ENCODE results near the gene GALNT17. TPM values are rescaled to one million over a fixed set of nuclear protein-coding genes. Genes with fewer than 3 reads are reported as not detected.
"Not testable (repeated sequence)": the region's sequence is repeated elsewhere in the genome, so short reads cannot be mapped to it uniquely, and the experiment has no call there.

Gene GALNT17
- total RNA-seq, 4 donors from 2014 or later, result 0.63 to 7.5 (median 3.1) TPM

DNA sequence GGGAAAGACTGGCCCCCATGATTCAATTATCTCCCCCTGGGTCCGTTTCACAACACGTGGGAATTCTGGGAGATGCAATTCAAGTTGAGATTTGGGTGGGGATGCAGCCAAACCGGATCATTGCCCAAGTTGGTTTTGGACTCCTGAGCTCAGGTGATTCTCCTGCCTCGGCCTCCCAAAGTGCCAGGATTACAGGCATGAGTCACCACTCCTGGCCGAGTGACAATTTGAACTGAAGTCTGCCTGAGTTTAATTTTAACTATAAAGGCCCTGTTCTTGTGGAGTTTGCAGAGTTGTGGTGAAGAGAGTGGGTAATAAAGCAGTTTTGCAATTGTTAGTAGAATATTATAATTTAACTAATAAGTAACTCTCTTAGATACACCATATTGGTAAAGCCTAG lies 78.3 kb downstream of the GALNT17 start:
- intact Hi-C loops (cut with DNase I; ENCODE audit: low total_unique reads), result no loop called here
- TF ChIP-seq POLR2A (IDR thresholded peaks at IDR 0.05), result no peak
- TF ChIP-seq, protein P1, sequence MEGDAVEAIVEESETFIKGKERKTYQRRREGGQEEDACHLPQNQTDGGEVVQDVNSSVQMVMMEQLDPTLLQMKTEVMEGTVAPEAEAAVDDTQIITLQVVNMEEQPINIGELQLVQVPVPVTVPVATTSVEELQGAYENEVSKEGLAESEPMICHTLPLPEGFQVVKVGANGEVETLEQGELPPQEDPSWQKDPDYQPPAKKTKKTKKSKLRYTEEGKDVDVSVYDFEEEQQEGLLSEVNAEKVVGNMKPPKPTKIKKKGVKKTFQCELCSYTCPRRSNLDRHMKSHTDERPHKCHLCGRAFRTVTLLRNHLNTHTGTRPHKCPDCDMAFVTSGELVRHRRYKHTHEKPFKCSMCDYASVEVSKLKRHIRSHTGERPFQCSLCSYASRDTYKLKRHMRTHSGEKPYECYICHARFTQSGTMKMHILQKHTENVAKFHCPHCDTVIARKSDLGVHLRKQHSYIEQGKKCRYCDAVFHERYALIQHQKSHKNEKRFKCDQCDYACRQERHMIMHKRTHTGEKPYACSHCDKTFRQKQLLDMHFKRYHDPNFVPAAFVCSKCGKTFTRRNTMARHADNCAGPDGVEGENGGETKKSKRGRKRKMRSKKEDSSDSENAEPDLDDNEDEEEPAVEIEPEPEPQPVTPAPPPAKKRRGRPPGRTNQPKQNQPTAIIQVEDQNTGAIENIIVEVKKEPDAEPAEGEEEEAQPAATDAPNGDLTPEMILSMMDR (IDR thresholded peaks at IDR 0.05), result no peak
- no peak overlapping the region for H3K4me3 ChIP-seq (ENCODE audit: low read depth, poor library complexity, severe bottlenecking)
- DNase-seq (ENCODE audit: low spot score in 2 of 2), result no peak
- whole genome bisulfite sequencing, 2 donors, result 65 to 66% methylated on average over 5 of the region's 5 CpGs

DNA sequence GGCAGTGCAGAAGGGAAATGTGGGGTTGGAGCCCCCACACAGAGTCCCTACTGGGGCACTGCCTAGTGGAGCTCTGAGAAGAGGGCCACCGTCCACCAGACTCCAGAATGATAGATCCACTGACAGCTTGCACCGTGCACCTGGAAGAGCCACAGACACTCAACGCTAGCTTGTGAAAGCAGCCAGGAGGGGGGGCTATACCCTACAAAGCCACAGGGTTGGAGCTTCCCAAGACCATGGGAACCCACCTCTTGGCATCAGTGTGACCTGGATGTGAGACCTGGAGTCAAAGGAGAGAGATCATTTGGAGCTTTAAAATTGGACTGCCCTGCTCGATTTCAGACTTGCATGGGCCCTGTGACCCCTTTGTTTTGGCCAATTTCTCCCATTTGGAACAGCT lies 80.5 kb downstream of the GALNT17 start:
- WGBS, 2 donors, result 89 to 91% methylated on average over 4 of the region's 4 CpGs
- DNase-seq (ENCODE audit: low spot score in 2 of 2); H3K4me3 ChIP-seq (ENCODE audit: low read depth, poor library complexity, severe bottlenecking); intact Hi-C loops (cut with DNase I; ENCODE audit: low total_unique reads): not testable (repeated sequence)

DNA sequence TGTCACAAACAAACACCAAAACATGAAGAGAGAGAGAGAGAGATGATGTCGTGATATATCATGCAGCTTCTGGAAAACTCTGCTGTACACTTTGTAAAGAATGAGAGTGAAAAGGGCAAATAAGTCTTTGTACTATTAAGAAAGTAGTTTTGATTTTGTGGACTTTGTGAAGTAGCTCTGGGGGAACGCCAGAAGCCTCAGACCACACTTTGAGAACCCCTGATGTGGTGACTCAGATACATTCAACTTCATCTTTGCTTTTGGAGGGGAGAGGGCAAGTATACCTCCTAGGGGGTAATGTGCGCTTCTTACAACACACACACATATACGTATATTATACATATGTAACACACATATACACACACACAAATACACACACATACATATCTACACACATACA lies 84.3 kb downstream of the GALNT17 start:
- intact Hi-C loops (cut with DNase I; ENCODE audit: low total_unique reads), result no loop called here
- no peak overlapping the region for H3K4me3 ChIP-seq (ENCODE audit: low read depth, poor library complexity, severe bottlenecking)
- TF ChIP-seq, protein P1 (IDR thresholded peaks at IDR 0.05), result no peak
- no peak for TF ChIP-seq POLR2A (IDR thresholded peaks at IDR 0.05)
- 93 to 94% methylated on average over 4 of the region's 4 CpGs for WGBS, 2 donors
- no peak for DNase-seq (ENCODE audit: low spot score in 2 of 2)

DNA sequence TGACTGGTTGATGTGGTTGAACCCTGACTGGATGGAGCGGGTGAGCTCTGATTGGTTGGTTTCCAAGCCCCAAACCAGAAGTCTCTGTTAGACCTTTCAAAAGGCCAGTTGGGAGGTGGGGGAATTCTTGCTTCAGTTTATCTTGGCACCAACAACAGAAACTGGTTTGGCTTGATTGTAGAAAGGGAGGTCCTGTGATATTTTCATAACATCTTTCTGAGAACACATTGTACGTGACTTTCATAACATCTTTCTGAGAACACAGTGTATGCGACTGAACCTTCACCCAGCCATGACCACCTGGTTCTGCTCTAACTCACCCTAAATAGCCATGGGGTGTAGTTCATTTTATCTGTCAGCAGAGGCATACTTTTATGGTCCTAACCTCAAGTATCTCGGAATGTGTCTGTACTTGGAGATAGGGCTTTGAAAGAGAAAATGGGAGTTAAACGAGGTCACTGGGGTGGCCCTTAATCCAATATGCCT lies 88.3 kb downstream of the GALNT17 start:
- intact Hi-C loops (cut with DNase I; ENCODE audit: low total_unique reads), result no loop called here
- WGBS, 2 donors, result 53 to 59% methylated on average over 5 of the region's 5 CpGs
- no peak for DNase-seq (ENCODE audit: low spot score in 2 of 2)
- TF ChIP-seq POLR2A (IDR thresholded peaks at IDR 0.05), result no peak
- TF ChIP-seq, protein P1 (IDR thresholded peaks at IDR 0.05), result no peak
- no peak overlapping the region for H3K4me3 ChIP-seq (ENCODE audit: low read depth, poor library complexity, severe bottlenecking)

DNA sequence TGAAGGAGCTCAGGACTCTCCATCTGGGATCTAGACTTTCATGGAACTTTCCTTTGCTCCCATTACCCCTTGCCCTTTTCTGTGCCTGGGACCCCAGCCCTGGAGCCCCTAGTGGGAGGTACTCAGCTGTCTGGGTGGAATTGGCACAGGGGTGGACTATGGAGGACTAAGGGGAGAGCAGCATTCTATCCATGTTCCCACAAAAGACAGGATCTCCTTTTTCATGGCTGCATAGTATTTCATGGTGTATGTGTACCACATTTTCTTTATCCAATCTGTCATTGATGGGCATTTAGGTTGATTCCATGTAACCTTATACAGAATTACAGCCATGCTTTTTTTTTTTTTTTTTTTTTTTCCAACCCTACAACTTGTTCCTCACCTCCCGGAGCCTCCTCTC lies 89.1 kb downstream of the GALNT17 start:
- no peak overlapping the region for H3K4me3 ChIP-seq (ENCODE audit: low read depth, poor library complexity, severe bottlenecking)
- peak in 1 of 2 donors; percentile 36 for DNase-seq (ENCODE audit: low spot score in 2 of 2)
- TF ChIP-seq, protein P1 (IDR thresholded peaks at IDR 0.05), result no peak
- no peak for TF ChIP-seq POLR2A (IDR thresholded peaks at IDR 0.05)
- intact Hi-C loops (cut with DNase I; ENCODE audit: low total_unique reads), result no loop called here
- 92 to 94% methylated on average over 1 of the region's 1 CpG for WGBS, 2 donors

DNA sequence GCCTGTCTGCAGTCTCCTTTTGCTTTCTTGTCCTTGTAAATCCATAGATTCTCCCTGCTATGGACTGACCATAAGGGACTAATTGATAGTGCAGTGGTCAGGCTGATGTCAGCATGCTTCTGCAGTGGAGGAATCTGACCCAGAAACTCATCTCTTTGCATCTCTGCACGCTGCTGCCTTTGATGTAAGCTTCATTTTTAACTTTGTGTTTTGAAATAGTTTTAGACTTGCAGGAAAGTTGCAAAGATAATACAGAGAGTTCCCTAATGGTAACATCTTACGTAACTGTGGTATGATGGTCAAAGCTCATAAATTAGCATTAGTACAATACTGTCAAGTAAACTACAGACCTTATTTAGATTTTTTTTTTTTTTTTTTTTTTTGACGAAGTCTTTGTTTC lies 89.6 kb downstream of the GALNT17 start:
- intact Hi-C loops (cut with DNase I; ENCODE audit: low total_unique reads), result no loop called here
- WGBS, 2 donors, result 66 to 74% methylated on average over 3 of the region's 3 CpGs
- TF ChIP-seq, protein P1 (IDR thresholded peaks at IDR 0.05), result no peak
- no peak for TF ChIP-seq POLR2A (IDR thresholded peaks at IDR 0.05)
- no peak for DNase-seq (ENCODE audit: low spot score in 2 of 2)
- H3K4me3 ChIP-seq (ENCODE audit: low read depth, poor library complexity, severe bottlenecking), result no peak overlapping the region
